Measurements from ENCODE around the gene RNASE13. TPM values are rescaled to one million over a fixed set of nuclear protein-coding genes. Genes with fewer than 3 reads are reported as not detected.

Gene RNASE13
- total RNA-seq, 1 experiment from 2014 or later = 0.15 TPM

GRCh38 chr14:20988717-20989470, 45.7 kb downstream of the RNASE13 start:
- H3K79me2 ChIP-seq (ENCODE audit: insufficient read depth, low read length) = peaks cover 32% of the 10 kb centered on the region
- H3K4me2 ChIP-seq (ENCODE audit: low read length) = peak overlapping the region; percentile 80
- RAD21 ChIA-PET (ENCODE audit: low non-redundant PET in 1 of 2, low total read pairs in 2 of 2, uncharacterized antibody in 2 of 2, unreplicated experiment in 2 of 2) = no interaction called here
- POLR2A ChIA-PET = interaction anchor here (1.2 kb wide), 1 partner anchor 17 kb away, joined by 3 read pairs; no protein-coding TSS in a partner anchor
- H3K9me3 ChIP-seq (ENCODE audit: control insufficient read depth in 1 of 2, insufficient read depth in 1 of 2, low read depth in 1 of 2, low read length in 2 of 2) = no peaks in the 10 kb centered on the region
- H3K9me2 ChIP-seq (ENCODE audit: insufficient read depth) = no peaks in the 10 kb centered on the region
- CTCF ChIA-PET = interaction anchor here (0.6 to 1.6 kb wide), 3 partner anchors 14 to 26 kb away, joined by 3 to 6 read pairs (median 5); no protein-coding TSS in a partner anchor
- TF ChIP-seq ZBTB33 (IDR thresholded peaks at IDR 0.05; ENCODE audit: extremely low read depth, insufficient replicate concordance, low read length) (no peak), POLR2A (IDR thresholded peaks at IDR 0.05; ENCODE audit: borderline replicate concordance, extremely low read depth, insufficient read depth, insufficient read length) (no peak), ZNF274 (IDR thresholded peaks at IDR 0.05; ENCODE audit: low read depth, low read length) (no peak), ELF1 (IDR thresholded peaks at IDR 0.05; ENCODE audit: borderline replicate concordance, low read depth) (no peak), JUND (IDR thresholded peaks at IDR 0.05) (no peak)
- peak overlapping the region; percentile 43 to 69 for H3K4me3 ChIP-seq (replicated peaks in 1 of 2; ENCODE audit: low read depth in 1 of 2, low read length in 2 of 2)
- H3K27ac ChIP-seq (ENCODE audit: low read depth, low read length) = peak overlapping the region; percentile 75
- peaks cover 17 to 18% of the 10 kb centered on the region in 2 experiments; a peak in 3 of 4 replicates for H3K36me3 ChIP-seq (ENCODE audit: control insufficient read depth in 1 of 2, insufficient read depth in 2 of 2, low read length in 2 of 2)
- H2AFZ ChIP-seq (ENCODE audit: low read depth, low read length, poor library complexity, severe bottlenecking) = no peak overlapping the region
- H4K20me1 ChIP-seq (ENCODE audit: insufficient read depth) = no peaks in the 10 kb centered on the region
- no peak for DNase-seq (ENCODE audit: low read depth, low spot score)
- peak overlapping the region; percentile 36; the same call in 1 of the 2 replicates for H3K9ac ChIP-seq (ENCODE audit: low read length)
- intact Hi-C loops (cut with micrococcal nuclease) = loop anchor here (5.0 kb wide), 1 partner anchor 307 kb away; the partner anchor contains the start of gene RNASE4
- ATAC-seq = no peak
- H3K27me3 ChIP-seq (ENCODE audit: insufficient read depth, low read length) = no peaks in the 10 kb centered on the region
- BruUV-seq (replicated peaks) = TSS peak; percentile 94
- peaks cover 15 to 32% of the 10 kb centered on the region in 2 experiments for H3K4me1 ChIP-seq (ENCODE audit: control insufficient read depth in 1 of 2, insufficient read depth in 2 of 2, low read length in 2 of 2)
